Renal cortex interstitium (tissue), 15 donors: ENCODE results near the gene HEXB. TPM values are rescaled to one million over a fixed set of nuclear protein-coding genes. Genes with fewer than 3 reads are reported as not detected.
A peak's percentile ranks its signal among the peaks of the same experiment; 100 is the strongest.

Experiments
- DNase-seq, 11 donors: peaks; one replicate each; pipeline ENCODE4 v3.0.0-alpha.2; 2013; ENCODE audit warnings: low read depth in 9 of 11, low spot score in 4 of 11; ENCODE audit errors: extremely low read depth in 1 of 11
- long read RNA-seq, 16 experiments: transcript quantifications; one replicate each; lab custom pipeline, GENCODE V29; 2026
- polyA plus RNA-seq, 3 donors: library from polyadenylated mRNA; unstranded; fragments of 120-200 nt; gene quantifications; one replicate each; pipeline ENCODE4 v1.2.1, GENCODE V29; 2013; ENCODE audit not compliant: insufficient read length in 3 of 3

HEXB gene
- polyA plus RNA-seq = 100 to 1,000 TPM; 114 to 172 (median 145) TPM
- long read RNA-seq, donor 1, transcript HEXB-201 (14 exons, 1,901 nt) = major isoform, 35 of 63 reads
- long read RNA-seq, donor 1, partial matches to known transcripts = 22 of 63 reads
- long read RNA-seq, donor 1, other reads (novel, unspliced or antisense) = 0 of 63 reads
- long read RNA-seq, donor 2, transcript HEXB-201 (14 exons, 1,901 nt) = major isoform, 24 of 46 reads
- long read RNA-seq, donor 2, partial matches to known transcripts = 16 of 46 reads
- long read RNA-seq, donor 2, other reads (novel, unspliced or antisense) = 0 of 46 reads
- long read RNA-seq, donor 3, transcript HEXB-201 (14 exons, 1,901 nt) = major isoform, 54 of 89 reads
- long read RNA-seq, donor 3, partial matches to known transcripts = 29 of 89 reads
- long read RNA-seq, donor 3, other reads (novel, unspliced or antisense) = 0 of 89 reads
- long read RNA-seq, donor 4, transcript HEXB-201 (14 exons, 1,901 nt) = major isoform, 28 of 38 reads
- long read RNA-seq, donor 4, partial matches to known transcripts = 8 of 38 reads
- long read RNA-seq, donor 4, other reads (novel, unspliced or antisense) = 0 of 38 reads
- long read RNA-seq, donor 5 = 0 reads
- long read RNA-seq, donor 6, transcript HEXB-201 (14 exons, 1,901 nt) = major isoform, 26 of 53 reads
- long read RNA-seq, donor 6, partial matches to known transcripts = 14 of 53 reads
- long read RNA-seq, donor 6, other reads (novel, unspliced or antisense) = 7 of 53 reads
- long read RNA-seq, donor 7, transcript HEXB-201 (14 exons, 1,901 nt) = major isoform, 26 of 55 reads
- long read RNA-seq, donor 7, partial matches to known transcripts = 25 of 55 reads
- long read RNA-seq, donor 7, other reads (novel, unspliced or antisense) = 0 of 55 reads
- long read RNA-seq, donor 8 = 0 reads
- long read RNA-seq, donor 9, transcript HEXB-201 (14 exons, 1,901 nt) = major isoform, 42 of 51 reads
- long read RNA-seq, donor 9, partial matches to known transcripts = 0 of 51 reads
- long read RNA-seq, donor 9, other reads (novel, unspliced or antisense) = 0 of 51 reads
- long read RNA-seq, donor 10, transcript HEXB-201 (14 exons, 1,901 nt) = major isoform, 31 of 60 reads
- long read RNA-seq, donor 10, transcript HEXB-209 (6 exons, 1,684 nt) = minor isoform, 5 of 60 reads
- long read RNA-seq, donor 10, partial matches to known transcripts = 22 of 60 reads
- long read RNA-seq, donor 10, other reads (novel, unspliced or antisense) = 0 of 60 reads
- long read RNA-seq, donor 11, transcript HEXB-201 (14 exons, 1,901 nt) = major isoform, 38 of 51 reads
- long read RNA-seq, donor 11, partial matches to known transcripts = 13 of 51 reads
- long read RNA-seq, donor 11, other reads (novel, unspliced or antisense) = 0 of 51 reads
- long read RNA-seq, donor 12, transcript HEXB-201 (14 exons, 1,901 nt) = major isoform, 17 of 22 reads
- long read RNA-seq, donor 12, partial matches to known transcripts = 5 of 22 reads
- long read RNA-seq, donor 12, other reads (novel, unspliced or antisense) = 0 of 22 reads
- long read RNA-seq, donor 13 = 0 reads
- long read RNA-seq, donor 14, transcript HEXB-201 (14 exons, 1,901 nt) = major isoform, 32 of 57 reads
- long read RNA-seq, donor 14, partial matches to known transcripts = 21 of 57 reads
- long read RNA-seq, donor 14, other reads (novel, unspliced or antisense) = 0 of 57 reads
- long read RNA-seq, donor 15, transcript HEXB-201 (14 exons, 1,901 nt) = major isoform, 26 of 42 reads
- long read RNA-seq, donor 15, partial matches to known transcripts = 11 of 42 reads
- long read RNA-seq, donor 15, other reads (novel, unspliced or antisense) = 0 of 42 reads
- long read RNA-seq, donor 16, transcript HEXB-205 (3 exons, 806 nt) = minor isoform, 7 of 168 reads
- long read RNA-seq, donor 16, transcript HEXB-201 (14 exons, 1,901 nt) = major isoform, 94 of 168 reads
- long read RNA-seq, donor 16, partial matches to known transcripts = 43 of 168 reads
- long read RNA-seq, donor 16, other reads (novel, unspliced or antisense) = 21 of 168 reads

GRCh38 chr5:74684900-74685851, at the start of gene HEXB:
TSS of gene HEXB (plus strand) at chr5:74685233. CDS start at chr5:74685261, 28 bp downstream.
- DNase-seq = peak; percentile 33 to 78 (median 65)

DNA sequence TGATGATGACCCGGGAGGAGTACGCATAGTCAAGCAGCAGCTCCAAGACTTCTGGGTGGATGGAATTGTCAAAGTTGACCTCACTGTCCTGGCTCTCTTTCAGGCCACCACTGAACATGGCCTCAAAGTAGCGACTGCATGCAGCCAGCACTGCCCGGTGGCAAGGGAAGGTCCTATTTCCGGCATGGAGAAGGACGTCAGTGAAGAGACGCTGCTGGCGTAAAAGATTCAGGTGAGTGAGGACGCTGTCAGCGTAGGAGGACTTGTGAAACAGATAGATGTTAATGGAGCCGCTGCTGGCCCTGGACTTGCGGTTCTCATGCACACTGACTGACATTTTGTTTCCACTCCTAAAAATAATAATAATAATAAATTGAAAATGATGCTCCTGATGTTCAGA, 48.9 kb upstream of the HEXB start:
- no peak for DNase-seq

DNA sequence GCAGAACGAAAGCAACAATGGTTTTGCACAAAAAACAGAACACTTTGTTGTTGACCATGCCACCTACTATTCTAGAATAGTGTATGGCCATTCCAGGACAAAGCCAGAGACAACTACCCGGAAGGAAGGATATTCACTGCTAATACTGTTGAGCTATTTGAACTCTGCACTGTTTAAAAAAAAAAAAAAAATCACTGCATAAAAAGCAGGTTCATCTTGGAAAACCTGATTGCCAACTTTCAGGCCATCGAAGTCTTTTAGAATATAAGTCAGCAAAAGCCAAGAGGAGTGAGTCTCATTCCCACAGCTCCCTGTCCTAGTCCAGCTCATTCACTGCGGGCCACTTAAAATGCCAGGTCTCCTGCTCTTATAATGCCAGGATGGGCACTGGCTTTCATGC, 48.5 kb upstream of the HEXB start:
- DNase-seq = no peak

- DNase-seq = no peak
Measured at GRCh38 chr5:74638544-74638969, 46.5 kb upstream of the HEXB start.

GRCh38 chr5:74638970-74639806, 45.8 kb upstream of the HEXB start:
- DNase-seq = no peak

GRCh38 chr5:74639807-74640449, 45.1 kb upstream of the HEXB start:
- DNase-seq = peak in 1 of 11 donors; percentile 40

DNA sequence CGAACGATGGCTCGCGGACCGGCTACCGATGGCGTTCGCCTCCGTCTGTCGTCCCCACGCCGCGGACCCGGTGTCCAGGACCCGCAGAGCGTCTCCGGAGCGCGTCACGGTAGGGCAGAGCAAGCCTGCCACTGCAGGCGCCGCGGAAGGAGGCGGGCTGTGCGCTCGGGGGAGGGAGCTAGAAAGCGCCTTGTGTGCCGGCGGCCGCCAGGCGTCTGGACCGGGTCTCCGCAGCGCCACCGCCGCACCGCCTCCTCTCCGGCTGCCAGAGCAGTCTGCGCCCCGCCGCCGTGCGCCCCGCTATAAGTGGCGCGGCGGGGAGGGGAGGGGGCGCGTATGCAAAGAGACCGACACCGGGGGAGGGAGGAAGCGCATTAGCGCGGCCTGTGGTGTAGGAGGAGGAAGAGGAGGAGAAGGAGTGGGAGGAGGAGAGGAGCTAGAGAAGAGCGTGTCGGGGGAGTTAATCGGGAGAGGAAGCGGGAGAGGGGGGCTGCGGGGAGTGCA, 44.5 kb upstream of the HEXB start, which contains the start of gene ENC1:
ENC1 (minus strand) TSS at position 279 of the 504 bp plus-strand sequence. CDS start 4,243 bp downstream, outside the sequence.
- peak; percentile 85 to 96 (median 93) for DNase-seq

DNA sequence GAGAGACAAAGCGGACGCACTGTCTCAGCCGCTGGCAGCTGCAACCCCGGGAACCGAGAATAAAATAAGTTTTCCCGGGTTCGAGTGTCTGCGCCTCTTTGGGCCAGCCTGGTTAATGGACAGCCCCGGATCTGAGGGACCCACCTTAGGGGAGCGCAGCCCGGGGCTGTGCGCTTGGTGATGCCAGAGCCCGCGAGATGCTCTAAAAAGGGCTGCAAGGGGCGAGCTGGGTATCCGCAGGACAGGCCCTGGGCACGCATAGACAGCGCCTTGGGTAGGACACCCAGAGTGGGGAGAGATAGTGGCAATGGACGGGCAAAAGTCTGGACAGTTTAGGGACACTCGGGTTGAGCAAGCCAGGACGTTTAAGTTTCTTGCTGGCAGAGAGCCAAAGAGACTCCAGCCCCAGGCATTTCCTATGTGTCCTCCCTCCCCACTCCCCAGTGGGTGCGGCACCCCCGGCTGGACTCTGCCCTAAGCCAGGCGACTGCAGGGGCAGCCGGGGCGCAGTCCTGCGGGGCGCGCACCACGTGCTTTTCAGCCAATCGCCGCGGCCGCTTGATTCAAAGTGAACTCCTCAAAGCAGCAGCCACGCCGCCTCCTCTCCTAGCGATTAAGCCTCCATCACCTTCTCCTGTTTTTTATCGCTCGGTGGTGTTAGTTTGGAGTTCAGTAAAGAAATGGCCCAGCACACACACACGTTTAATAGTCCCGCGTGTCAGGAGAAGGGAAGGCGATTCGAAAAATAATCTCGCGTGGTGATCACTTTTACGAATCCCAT, 43.9 kb upstream of the HEXB start:
- peak in 10 of 11 donors; percentile 62 to 87 (median 72) for DNase-seq

- DNase-seq = peak in 9 of 11 donors; percentile 57 to 81 (median 73)
Measured at GRCh38 chr5:74641735-74642542, 43.1 kb upstream of the HEXB start.

- DNase-seq = no peak
Measured at GRCh38 chr5:74642543-74642863, 42.5 kb upstream of the HEXB start.

- DNase-seq = no peak
Measured at GRCh38 chr5:74643111-74643562, 41.9 kb upstream of the HEXB start.

DNA sequence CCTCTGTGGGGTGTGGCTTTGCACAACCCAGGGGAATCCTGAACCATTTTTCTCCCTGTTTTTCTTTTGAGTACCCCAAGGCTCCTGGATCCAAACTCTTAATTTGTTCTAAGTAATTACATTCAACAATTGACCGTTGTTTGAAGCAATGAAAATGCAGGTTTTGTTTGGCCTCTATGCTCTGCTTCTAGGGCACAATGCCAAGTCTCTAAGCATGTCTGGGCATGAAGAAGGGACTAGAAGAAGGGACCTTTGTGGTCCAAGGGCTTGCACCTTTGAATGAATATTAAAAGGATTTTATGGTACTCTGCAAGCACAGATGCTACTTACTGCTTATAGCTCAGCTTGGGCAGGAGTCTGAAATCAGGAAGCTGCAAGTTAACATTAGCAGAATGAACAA, 37.9 kb upstream of the HEXB start:
- DNase-seq = no peak

DNA sequence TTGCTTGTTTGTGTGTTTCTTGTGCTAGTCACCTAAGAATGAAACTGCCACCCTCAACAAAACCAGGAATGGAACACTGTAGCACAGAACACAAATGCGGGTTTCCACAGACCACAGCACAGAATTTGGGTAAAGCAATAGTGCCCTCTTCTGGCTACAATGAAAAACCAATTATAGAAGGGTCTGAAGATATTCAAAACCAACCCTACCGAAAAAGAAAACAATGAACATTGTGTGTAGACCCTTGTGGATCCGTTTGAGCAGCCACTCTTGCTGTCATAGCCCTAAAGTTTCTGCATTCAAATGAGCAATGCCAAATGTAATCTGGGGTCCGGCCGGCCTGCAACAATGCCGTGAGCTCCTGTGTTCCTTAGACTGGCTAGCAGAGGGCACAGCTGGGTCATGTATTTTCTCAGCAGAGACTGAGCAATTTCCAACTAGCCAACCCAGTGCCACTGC, 36.2 kb upstream of the HEXB start:
- peak in 7 of 11 donors; percentile 36 to 66 (median 56) for DNase-seq
